ENCODE measurements around the gene PEX26.
A peak's percentile ranks its signal among the peaks of the same experiment; 100 is the strongest.

Gene PEX26

DNA sequence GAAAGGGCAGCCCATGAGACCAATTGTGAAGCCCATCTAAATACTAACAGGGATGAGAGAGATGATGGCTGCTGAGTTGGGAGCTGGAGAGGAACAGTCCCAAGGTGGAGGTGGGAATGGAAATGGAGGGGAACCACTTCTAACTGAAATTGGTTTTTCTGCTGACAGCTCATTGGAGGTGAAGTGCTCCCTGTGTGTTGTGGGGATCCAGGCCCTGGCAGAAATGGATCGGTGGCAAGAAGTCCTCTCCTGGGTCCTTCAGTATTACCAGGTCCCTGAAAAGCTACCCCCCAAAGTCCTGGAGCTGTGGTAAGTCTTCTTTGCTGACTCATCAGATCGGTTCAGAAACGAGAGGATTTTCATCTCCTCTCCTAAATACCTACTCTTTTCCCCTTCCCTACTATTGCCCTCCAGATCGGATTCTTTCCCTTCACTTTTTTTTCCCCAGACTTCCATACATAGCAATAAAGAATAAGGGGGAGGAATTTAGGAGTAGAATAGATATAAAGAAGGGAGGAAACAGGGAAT, 2.0 kb downstream of the PEX26 start:
- H3K79me2 ChIP-seq (ENCODE audit: insufficient read depth, low read length), result peaks cover 75% of the 10 kb centered on the region
- peaks cover 49% of the 10 kb centered on the region for H3K4me1 ChIP-seq (ENCODE audit: insufficient read depth, low read length, poor library complexity, severe bottlenecking)
- no peak for TF ChIP-seq EZH2phosphoT487 (IDR thresholded peaks at IDR 0.05; ENCODE audit: borderline replicate concordance)
- TF ChIP-seq, protein P1, sequence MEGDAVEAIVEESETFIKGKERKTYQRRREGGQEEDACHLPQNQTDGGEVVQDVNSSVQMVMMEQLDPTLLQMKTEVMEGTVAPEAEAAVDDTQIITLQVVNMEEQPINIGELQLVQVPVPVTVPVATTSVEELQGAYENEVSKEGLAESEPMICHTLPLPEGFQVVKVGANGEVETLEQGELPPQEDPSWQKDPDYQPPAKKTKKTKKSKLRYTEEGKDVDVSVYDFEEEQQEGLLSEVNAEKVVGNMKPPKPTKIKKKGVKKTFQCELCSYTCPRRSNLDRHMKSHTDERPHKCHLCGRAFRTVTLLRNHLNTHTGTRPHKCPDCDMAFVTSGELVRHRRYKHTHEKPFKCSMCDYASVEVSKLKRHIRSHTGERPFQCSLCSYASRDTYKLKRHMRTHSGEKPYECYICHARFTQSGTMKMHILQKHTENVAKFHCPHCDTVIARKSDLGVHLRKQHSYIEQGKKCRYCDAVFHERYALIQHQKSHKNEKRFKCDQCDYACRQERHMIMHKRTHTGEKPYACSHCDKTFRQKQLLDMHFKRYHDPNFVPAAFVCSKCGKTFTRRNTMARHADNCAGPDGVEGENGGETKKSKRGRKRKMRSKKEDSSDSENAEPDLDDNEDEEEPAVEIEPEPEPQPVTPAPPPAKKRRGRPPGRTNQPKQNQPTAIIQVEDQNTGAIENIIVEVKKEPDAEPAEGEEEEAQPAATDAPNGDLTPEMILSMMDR (conservative IDR thresholded peaks at IDR 0.05; ENCODE audit: low read length), result no peak
- peaks cover 20% of the 10 kb centered on the region; the same call in 1 of the 2 replicates for H3K36me3 ChIP-seq (ENCODE audit: insufficient read depth, low read length)
- H3K9ac ChIP-seq (ENCODE audit: low read depth, low read length, poor library complexity, severe bottlenecking), result peak overlapping the region; percentile 97
- H2AFZ ChIP-seq (ENCODE audit: low read length), result no peak overlapping the region
- peak overlapping the region; percentile 90 for H3K4me3 ChIP-seq (ENCODE audit: low read length, poor library complexity, severe bottlenecking)
- peaks cover 3% of the 10 kb centered on the region for H3K27me3 ChIP-seq (ENCODE audit: insufficient read depth, low read length, poor library complexity, severe bottlenecking)
- no peaks in the 10 kb centered on the region for H3F3A ChIP-seq (ENCODE audit: low read depth)
- no peaks in the 10 kb centered on the region for H3K9me2 ChIP-seq (replicated peaks; ENCODE audit: low read depth, low read length)
- peaks cover 21% of the 10 kb centered on the region for H4K20me1 ChIP-seq (ENCODE audit: insufficient read depth, low read length, poor library complexity, severe bottlenecking)
- peak overlapping the region; percentile 90 for H3K4me2 ChIP-seq (ENCODE audit: low read depth, low read length, poor library complexity, severe bottlenecking)
- no peaks in the 10 kb centered on the region for H3K9me3 ChIP-seq (ENCODE audit: insufficient read depth, low read depth, low read length)

DNA sequence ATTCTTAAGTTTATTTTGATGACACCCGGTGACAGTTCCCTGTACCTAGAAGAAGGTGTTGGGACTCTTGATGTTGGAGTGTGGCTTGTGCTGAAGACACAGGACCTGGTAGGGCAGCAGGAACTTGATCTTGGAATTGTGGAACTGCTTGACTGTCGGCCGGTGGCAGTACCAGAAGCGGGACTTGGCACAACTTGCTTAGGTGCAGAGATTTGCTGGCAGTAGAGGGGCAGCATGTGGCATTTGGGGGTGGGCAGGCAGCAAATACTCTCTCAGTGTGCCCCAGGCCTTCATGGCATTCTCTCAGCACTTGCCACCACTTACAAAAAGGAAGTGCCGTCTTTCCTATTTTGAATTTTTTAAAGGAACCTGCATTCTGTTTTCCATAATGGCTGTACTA, 3.6 kb downstream of the PEX26 start:
- Histone ChIP-seq H3K4me2 (ENCODE audit: low read depth, low read length, poor library complexity, severe bottlenecking) (peak overlapping the region; percentile 78), H4K20me1 (ENCODE audit: insufficient read depth, low read length, poor library complexity, severe bottlenecking) (peaks cover 21% of the 10 kb centered on the region), H3K9me3 (ENCODE audit: insufficient read depth, low read depth, low read length) (no peaks in the 10 kb centered on the region), H2AFZ (ENCODE audit: low read length) (no peak overlapping the region), H3K4me3 (ENCODE audit: low read length, poor library complexity, severe bottlenecking) (peak overlapping the region; percentile 63), H3F3A (ENCODE audit: low read depth) (no peaks in the 10 kb centered on the region), H3K9me2 (replicated peaks; ENCODE audit: low read depth, low read length) (no peaks in the 10 kb centered on the region), H3K4me1 (ENCODE audit: insufficient read depth, low read length, poor library complexity, severe bottlenecking) (peaks cover 45% of the 10 kb centered on the region), H3K9ac (ENCODE audit: low read depth, low read length, poor library complexity, severe bottlenecking) (peak overlapping the region; percentile 37), H3K79me2 (ENCODE audit: insufficient read depth, low read length) (peaks cover 79% of the 10 kb centered on the region), H3K27me3 (ENCODE audit: insufficient read depth, low read length, poor library complexity, severe bottlenecking) (peaks cover 3% of the 10 kb centered on the region), H3K36me3 (ENCODE audit: insufficient read depth, low read length) (peaks cover 30% of the 10 kb centered on the region; the same call in 1 of the 2 replicates)
- no peak for TF ChIP-seq EZH2phosphoT487 (IDR thresholded peaks at IDR 0.05; ENCODE audit: borderline replicate concordance)
- TF ChIP-seq, protein P1 (conservative IDR thresholded peaks at IDR 0.05; ENCODE audit: low read length), result no peak

DNA sequence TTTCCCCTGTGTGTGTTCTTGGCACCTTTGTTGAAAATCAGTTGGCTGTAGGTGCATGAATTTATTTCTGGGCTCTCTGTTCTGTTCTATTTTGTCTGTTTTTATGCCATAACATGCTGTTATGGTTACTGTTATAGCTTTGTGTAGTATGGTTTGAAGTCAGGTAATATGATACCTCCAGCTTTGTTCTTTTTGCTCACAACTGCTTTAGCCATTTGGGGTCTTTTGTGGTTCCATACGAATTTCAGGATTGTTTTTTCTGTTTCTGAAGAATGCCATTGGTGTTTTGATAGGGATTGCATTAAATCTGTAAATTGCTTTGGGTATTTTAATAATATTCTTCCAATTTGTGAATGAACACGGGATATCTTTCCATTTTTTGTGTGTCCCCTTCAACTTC, 4.7 kb downstream of the PEX26 start:
- peaks cover 38% of the 10 kb centered on the region for H3K4me1 ChIP-seq (ENCODE audit: insufficient read depth, low read length, poor library complexity, severe bottlenecking)
- H3K79me2 ChIP-seq (ENCODE audit: insufficient read depth, low read length), result peaks cover 69% of the 10 kb centered on the region
- peaks cover 21% of the 10 kb centered on the region for H4K20me1 ChIP-seq (ENCODE audit: insufficient read depth, low read length, poor library complexity, severe bottlenecking)
- peaks cover 3% of the 10 kb centered on the region for H3K27me3 ChIP-seq (ENCODE audit: insufficient read depth, low read length, poor library complexity, severe bottlenecking)
- peaks cover 38% of the 10 kb centered on the region; the same call in 1 of the 2 replicates for H3K36me3 ChIP-seq (ENCODE audit: insufficient read depth, low read length)
- H3F3A ChIP-seq (ENCODE audit: low read depth), result no peaks in the 10 kb centered on the region
- TF ChIP-seq EZH2phosphoT487 (IDR thresholded peaks at IDR 0.05; ENCODE audit: borderline replicate concordance), result no peak
- TF ChIP-seq, protein P1 (conservative IDR thresholded peaks at IDR 0.05; ENCODE audit: low read length), result no peak
- H3K9me2 ChIP-seq (replicated peaks; ENCODE audit: low read depth, low read length), result no peaks in the 10 kb centered on the region
- H2AFZ ChIP-seq (ENCODE audit: low read length), result no peak overlapping the region
- H3K4me3 ChIP-seq (ENCODE audit: low read length, poor library complexity, severe bottlenecking), result peak overlapping the region; percentile 63
- H3K9ac ChIP-seq (ENCODE audit: low read depth, low read length, poor library complexity, severe bottlenecking), result peak overlapping the region; percentile 37
- peak overlapping the region; percentile 78 for H3K4me2 ChIP-seq (ENCODE audit: low read depth, low read length, poor library complexity, severe bottlenecking)
- H3K9me3 ChIP-seq (ENCODE audit: insufficient read depth, low read depth, low read length), result no peaks in the 10 kb centered on the region
